ENCODE measurements around the gene ARHGDIA.

GRCh38 chr17:81863833-81864768 is 7.0 kb downstream of the ARHGDIA start:
- TF ChIP-seq, protein P1, sequence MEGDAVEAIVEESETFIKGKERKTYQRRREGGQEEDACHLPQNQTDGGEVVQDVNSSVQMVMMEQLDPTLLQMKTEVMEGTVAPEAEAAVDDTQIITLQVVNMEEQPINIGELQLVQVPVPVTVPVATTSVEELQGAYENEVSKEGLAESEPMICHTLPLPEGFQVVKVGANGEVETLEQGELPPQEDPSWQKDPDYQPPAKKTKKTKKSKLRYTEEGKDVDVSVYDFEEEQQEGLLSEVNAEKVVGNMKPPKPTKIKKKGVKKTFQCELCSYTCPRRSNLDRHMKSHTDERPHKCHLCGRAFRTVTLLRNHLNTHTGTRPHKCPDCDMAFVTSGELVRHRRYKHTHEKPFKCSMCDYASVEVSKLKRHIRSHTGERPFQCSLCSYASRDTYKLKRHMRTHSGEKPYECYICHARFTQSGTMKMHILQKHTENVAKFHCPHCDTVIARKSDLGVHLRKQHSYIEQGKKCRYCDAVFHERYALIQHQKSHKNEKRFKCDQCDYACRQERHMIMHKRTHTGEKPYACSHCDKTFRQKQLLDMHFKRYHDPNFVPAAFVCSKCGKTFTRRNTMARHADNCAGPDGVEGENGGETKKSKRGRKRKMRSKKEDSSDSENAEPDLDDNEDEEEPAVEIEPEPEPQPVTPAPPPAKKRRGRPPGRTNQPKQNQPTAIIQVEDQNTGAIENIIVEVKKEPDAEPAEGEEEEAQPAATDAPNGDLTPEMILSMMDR (conservative IDR thresholded peaks at IDR 0.05; ENCODE audit: low read depth, low read length) = 0 out of 2 replicates have a peak, but pooled peaks have one; percentile 27
- TF ChIP-seq EZH2 (IDR thresholded peaks at IDR 0.05; ENCODE audit: low read length, unreplicated experiment) = no peak

Data from PC-3 (cell line).